GM12873 (cell line): ENCODE results near the gene WNT3.
A peak's percentile ranks its signal among the peaks of the same experiment; 100 is the strongest.

Experiments
- CTCF ChIP-seq: IDR thresholded peaks from 2 replicates; pipeline ENCODE4 v1.5.1; 2012; ENCODE audit warnings: low read depth, mild to moderate bottlenecking, moderate library complexity, low read length, control low read depth; ENCODE audit not compliant: insufficient read depth; ENCODE audit errors: missing control alignments

The WNT3 gene

GRCh38 chr17:46788796-46789195, 29.7 kb downstream of the WNT3 start:
- TF ChIP-seq CTCF, result no peak

- no peak for TF ChIP-seq CTCF
Measured at GRCh38 chr17:46788300-46788699, 30.2 kb downstream of the WNT3 start.

- no peak for TF ChIP-seq CTCF
Measured at GRCh38 chr17:46787478-46787877, 31.0 kb downstream of the WNT3 start.

- no peak for TF ChIP-seq CTCF
Measured at GRCh38 chr17:46785696-46786095, 32.8 kb downstream of the WNT3 start.

GRCh38 chr17:46783031-46783593, 35.4 kb downstream of the WNT3 start:
- TF ChIP-seq CTCF, result no peak

- peak; percentile 65 for TF ChIP-seq CTCF
Measured at GRCh38 chr17:46782250-46782953, 36.1 kb downstream of the WNT3 start.

GRCh38 chr17:46780003-46780373, 38.5 kb downstream of the WNT3 start:
- no peak for TF ChIP-seq CTCF
